HepG2 (cell line): ENCODE measurements around the gene DEPDC1B. TPM values are rescaled to one million over a fixed set of nuclear protein-coding genes. Genes with fewer than 3 reads are reported as not detected.
A peak's percentile ranks its signal among the peaks of the same experiment; 100 is the strongest.

Experiments used
- ATAC-seq: fragments of 200-7000 bp; cut with Tn5 transposase; 3 replicates; pipeline ENCODE4 v1.9.1; 2020; ENCODE audit warnings: mild to moderate bottlenecking, moderate library complexity
- BruUV-seq: library from RNA; stranded (reverse); fragments of 400-500 nt; replicated peaks from 2 replicates; lab custom pipeline; 2021; lab: Mats Ljungman, UMichigan
- CTCF ChIA-PET: fragments of 300-600 bp; formaldehyde crosslinking; extraction: SDS; loops from one replicate; lab custom pipeline; 2021; ENCODE audit warnings: low total read pairs, inconsistent platforms, low intra/inter-chr PET ratio; lab: Yijun Ruan, JAX
- POLR2A ChIA-PET: fragments of 350-600 bp; sonication (Branson Sonifier 250); formaldehyde crosslinking; loops from one replicate; lab custom pipeline; 2020; ENCODE audit warnings: antibody characterized with exemption, inconsistent platforms; lab: Yijun Ruan, JAX
- DNase-seq: peaks from one replicate; pipeline ENCODE4 v3.0.0-alpha.2; 2015; ENCODE audit warnings: low spot score
- FAIRE-seq: peaks from 3 replicates; lab custom pipeline; 2011; peaks lifted over from hg19 to GRCh38; lab: Jason Lieb, UNC
- H2AFZ ChIP-seq: one replicate; pipeline ENCODE4 v1.6.1; 2011; ENCODE audit warnings: low read length, inconsistent platforms
- H3K27ac ChIP-seq: fragments of 300-600 bp; 3 replicates; pipeline ENCODE4 v1.8.0; 2011; ENCODE audit warnings: mixed run types, mild to moderate bottlenecking, mixed read lengths, low read length, inconsistent platforms; ENCODE audit not compliant: insufficient read depth; ENCODE audit errors: extremely low read length
- H3K27me3 ChIP-seq, 2 experiments: fragments of 200-600 bp in 1 of 2; 2 replicates in 1 of 2; 3 replicates in 1 of 2; pipeline versions ENCODE4 v1.6.0 to v1.8.0; 2011; ENCODE audit warnings: low read length in 2 of 2, mild to moderate bottlenecking in 2 of 2, moderate library complexity in 2 of 2, inconsistent platforms in 1 of 2; ENCODE audit not compliant: insufficient read depth in 2 of 2, control insufficient read depth in 1 of 2
- H3K36me3 ChIP-seq, 2 experiments: fragments of 200-600 bp in 1 of 2; replicated peaks in 1 of 2; 2 replicates in 1 of 2; 3 replicates in 1 of 2; pipeline versions ENCODE4 v1.5.1 to v1.8.0; 2011; ENCODE audit warnings: low read length in 2 of 2, inconsistent platforms in 1 of 2; ENCODE audit not compliant: insufficient read depth in 2 of 2, control insufficient read depth in 1 of 2
- H3K4me1 ChIP-seq: 2 replicates; pipeline ENCODE4 v1.5.1; 2012; ENCODE audit warnings: low read length, inconsistent platforms; ENCODE audit not compliant: insufficient read depth
- H3K4me2 ChIP-seq: 2 replicates; pipeline ENCODE4 v1.6.0; 2011; ENCODE audit warnings: low read depth, low read length, inconsistent platforms
- H3K4me3 ChIP-seq, 3 experiments: fragments of 200-600 bp in 1 of 3; sonication (generic), shearing (Covaris generic) in 1 of 3; replicated peaks in 1 of 3; 2 replicates each; pipeline ENCODE4 v1.5.1; 2011 to 2016; ENCODE audit warnings: low read length in 3 of 3, inconsistent platforms in 2 of 3, low read depth in 2 of 3, mild to moderate bottlenecking in 2 of 3, control low read depth in 1 of 3, mixed read lengths in 1 of 3; ENCODE audit not compliant: insufficient read depth in 1 of 3
- H3K79me2 ChIP-seq: one replicate; pipeline ENCODE4 v1.6.1; 2011; ENCODE audit warnings: low read length, inconsistent platforms; ENCODE audit not compliant: insufficient read depth
- H3K9ac ChIP-seq: 2 replicates; pipeline ENCODE4 v1.6.0; 2011; ENCODE audit warnings: mild to moderate bottlenecking, low read depth, low read length, inconsistent platforms; ENCODE audit not compliant: insufficient read depth
- H3K9me3 ChIP-seq: 2 replicates; pipeline ENCODE4 v1.5.1; 2012; ENCODE audit warnings: mild to moderate bottlenecking, low read length
- H4K20me1 ChIP-seq: 2 replicates; pipeline ENCODE4 v1.6.0; 2011; ENCODE audit warnings: inconsistent platforms, mild to moderate bottlenecking, low read length, moderate library complexity; ENCODE audit not compliant: insufficient read depth
- EED ChIP-seq: sonication (generic); formaldehyde crosslinking; IDR thresholded peaks from 2 replicates; pipeline ENCODE4 v1.5.0; 2020; ENCODE audit warnings: mild to moderate bottlenecking, missing genetic modification reagents
- ELF3 ChIP-seq: IDR thresholded peaks from 2 replicates; pipeline ENCODE4 v1.6.1; 2016; ENCODE audit warnings: missing genetic modification reagents, missing compliant biosample characterization
- RBFOX2 ChIP-seq: fragments of 200-400 bp; formaldehyde crosslinking; IDR thresholded peaks from 2 replicates; pipeline ENCODE4 v1.6.1; 2017; ENCODE audit warnings: low read depth, mild to moderate bottlenecking, low read length
- ZNF34 ChIP-seq: sonication (generic); formaldehyde crosslinking; IDR thresholded peaks from 2 replicates; pipeline ENCODE4 v1.4.0; 2020; ENCODE audit warnings: mild to moderate bottlenecking, missing genetic modification reagents, borderline replicate concordance
- ZNF557 ChIP-seq: sonication (generic); formaldehyde crosslinking; IDR thresholded peaks from 2 replicates; pipeline ENCODE4 v1.4.0; 2020; ENCODE audit warnings: missing genetic modification reagents
- ZNF788 ChIP-seq: sonication (generic); formaldehyde crosslinking; IDR thresholded peaks from 2 replicates; pipeline ENCODE4 v1.5.0; 2020; ENCODE audit warnings: mild to moderate bottlenecking, missing genetic modification reagents, borderline replicate concordance
- WGBS: methylation state at CpG from one replicate; pipeline ENCODE4 v1.1.6; 2017; ENCODE audit warnings: low lambda C conversion rate; 5-methylcytosine and 5-hydroxymethylcytosine counted together
- in situ Hi-C: cut with HindIII; loops from 2 replicates; pipeline ENCODE4 v1.10.0; 2017; ENCODE audit warnings: low pct_unique_long_range_greater_than_20kb; ENCODE audit not compliant: extremely low pct_ligation_motif_present
- intact Hi-C: fragments of 100-400 bp; cut with micrococcal nuclease; formaldehyde crosslinking; loops from one replicate; pipeline ENCODE4 v1.10.0; 2022; ENCODE audit not compliant: unreplicated experiment
- polyA plus RNA-seq, 8 experiments: library from polyadenylated mRNA; depleted of rRNA in 3 of 8; stranded (reverse) in 7 of 8; unstranded in 1 of 8; fragments of >200 nt; fragmentation: Illumina TruSeq in 4 of 8; extraction: Trizol in 4 of 8; gene quantifications; 2 replicates each; pipeline versions ENCODE4 v1.2.1 to v1.2.3, GENCODE V29; 2011 to 2016; ENCODE audit warnings: low read depth in 4 of 8, missing spikeins in 1 of 8, mixed read lengths in 1 of 8; ENCODE audit not compliant: insufficient read depth in 1 of 8
- total RNA-seq, 5 experiments: library from RNA; depleted of rRNA; stranded (reverse); fragments of >200 nt; fragmentation: Illumina TruSeq; extraction: Trizol; gene quantifications; 2 replicates each; pipeline ENCODE4 v1.2.3, GENCODE V29; 2016; ENCODE audit warnings: low read depth in 1 of 5
- TF ChIP-seq, protein P1 (sequence below): IDR thresholded peaks from 2 replicates; pipeline ENCODE4 v1.6.1; 2016; ENCODE audit warnings: missing compliant biosample characterization, missing genetic modification reagents, borderline replicate concordance

The DEPDC1B gene
- total and polyA plus RNA-seq, 2 of the 13 experiments (the other 11 are each of a cell fraction or from before 2014, with no cell fraction given), result 29.5 to 51.3 TPM

DNA sequence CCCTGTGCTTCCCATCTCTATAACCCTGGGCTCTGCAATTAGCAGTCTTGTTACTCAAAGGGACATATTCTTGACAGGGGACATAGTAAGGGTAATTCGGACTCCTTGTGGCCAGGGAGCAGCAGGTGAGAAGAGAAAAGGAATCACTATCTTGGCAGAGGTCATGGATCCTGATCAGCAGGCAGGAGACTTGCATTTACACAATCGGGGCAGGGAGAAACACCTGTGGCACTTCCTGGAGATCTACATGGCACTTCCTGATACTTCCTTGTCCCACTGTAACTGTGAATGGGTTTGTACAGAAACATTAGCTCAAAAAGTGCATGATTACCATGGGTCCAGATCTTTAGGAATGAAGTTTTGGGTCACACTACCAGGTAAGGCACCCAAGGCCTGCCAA, 29.2 kb downstream of the DEPDC1B start:
- Histone ChIP-seq H3K27me3 (no peaks in the 10 kb centered on the region), H2AFZ (no peak overlapping the region), H3K27ac (peak overlapping the region; percentile 98), H3K4me1 (peaks cover 76% of the 10 kb centered on the region), H3K9ac (no peak overlapping the region), H3K36me3 (peaks cover 8 to 14% of the 10 kb centered on the region in 2 experiments; a peak in 4 of 5 replicates), H3K4me3 (peak overlapping the region in 1 of 3 experiments; percentile 47; a peak in 1 of 6 replicates), H3K79me2 (peaks cover 54% of the 10 kb centered on the region), H3K9me3 (no peaks in the 10 kb centered on the region), H3K4me2 (peak overlapping the region; percentile 73), H4K20me1 (no peaks in the 10 kb centered on the region)
- FAIRE-seq (no peak), ATAC-seq (no peak), DNase-seq (no peak)
- BruUV-seq, result no TSS peak
- ChIA-PET POLR2A (no interaction called here), CTCF (no interaction called here)
- TF ChIP-seq, protein P1, sequence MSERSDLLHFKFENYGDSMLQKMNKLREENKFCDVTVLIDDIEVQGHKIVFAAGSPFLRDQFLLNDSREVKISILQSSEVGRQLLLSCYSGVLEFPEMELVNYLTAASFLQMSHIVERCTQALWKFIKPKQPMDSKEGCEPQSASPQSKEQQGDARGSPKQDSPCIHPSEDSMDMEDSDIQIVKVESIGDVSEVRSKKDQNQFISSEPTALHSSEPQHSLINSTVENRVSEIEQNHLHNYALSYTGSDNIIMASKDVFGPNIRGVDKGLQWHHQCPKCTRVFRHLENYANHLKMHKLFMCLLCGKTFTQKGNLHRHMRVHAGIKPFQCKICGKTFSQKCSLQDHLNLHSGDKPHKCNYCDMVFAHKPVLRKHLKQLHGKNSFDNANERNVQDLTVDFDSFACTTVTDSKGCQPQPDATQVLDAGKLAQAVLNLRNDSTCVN, result no peak
- no peak for TF ChIP-seq ZNF557 (CRISPR knock-in tag)
- no peak for TF ChIP-seq ZNF34 (CRISPR knock-in tag)
- 0 out of 2 replicates have a peak, but pooled peaks have one; percentile 23 for TF ChIP-seq ELF3 (CRISPR knock-in tag)
- TF ChIP-seq ZNF788, result peak; percentile 11; the same call in 1 of the 2 replicates
- TF ChIP-seq RBFOX2, result no peak
- TF ChIP-seq EED (CRISPR knock-in tag), result no peak
- intact Hi-C loops, result loop anchor here (5.0 to 10.0 kb wide), 2 partner anchors 277 to 1264 kb away; partner anchors contain the start of genes ERCC8 and NDUFAF2
- WGBS, result 94% methylated on average over 2 of the region's 2 CpGs
- in situ Hi-C loops, result loop anchor here (10.0 to 25.0 kb wide), 3 partner anchors 214 to 1283 kb away; partner anchors contain the start of genes ERCC8 and NDUFAF2
